H1 (cell line): Measurements from ENCODE around the gene CRADD.

Experiments
- POLR2A ChIP-seq, 2 experiments: IDR thresholded peaks; 1 replicate in 1 of 2; 2 replicates in 1 of 2; pipeline ENCODE4 v1.6.1; 2011; ENCODE audit warnings: low read depth in 2 of 2, low read length in 2 of 2, mild to moderate bottlenecking in 2 of 2; ENCODE audit errors: control extremely low read depth in 1 of 2
- POLR2AphosphoS5 ChIP-seq: IDR thresholded peaks from 2 replicates; pipeline ENCODE4 v1.6.1; 2011; ENCODE audit warnings: low read depth, low read length
- SP4 ChIP-seq: IDR thresholded peaks from 2 replicates; pipeline ENCODE4 v1.6.1; 2012; ENCODE audit warnings: low read length, inconsistent platforms
- TF ChIP-seq, protein P1 (sequence below), 3 experiments: IDR thresholded peaks; 1 replicate in 2 of 3; 2 replicates in 1 of 3; pipeline versions ENCODE4 v1.5.1 to v1.6.1; 2011; ENCODE audit warnings: low read length in 3 of 3, mild to moderate bottlenecking in 3 of 3, inconsistent platforms in 2 of 3, low read depth in 1 of 3, moderate library complexity in 1 of 3; ENCODE audit not compliant: insufficient read depth in 1 of 3; ENCODE audit errors: control extremely low read depth in 1 of 3
- TF ChIP-seq, protein P2 (sequence below): IDR thresholded peaks from 2 replicates; pipeline ENCODE4 v1.6.1; 2011; ENCODE audit warnings: low read length, improper control_type of control experiment

DNA sequence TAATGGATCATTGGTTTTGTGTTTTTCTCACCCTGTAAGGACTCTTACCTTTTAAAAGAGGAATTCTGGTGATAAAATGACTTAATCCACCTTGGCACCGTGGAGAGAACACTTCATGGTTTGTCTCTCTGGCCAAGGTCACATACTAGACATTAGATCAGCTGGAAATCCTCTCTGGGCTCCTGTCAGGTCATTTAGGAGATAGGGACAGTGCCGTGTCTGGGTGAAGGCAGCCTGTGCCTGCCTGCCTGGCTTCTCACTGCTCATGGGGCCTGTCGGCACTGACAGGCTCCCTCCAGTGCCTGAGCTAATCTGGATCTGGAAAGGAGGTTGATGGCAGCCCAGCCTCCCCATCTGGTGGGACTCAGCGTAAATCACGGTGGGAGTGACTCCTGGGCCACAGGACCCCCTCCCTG lies 5.7 kb downstream of the CRADD start:
- TF ChIP-seq, protein P1, sequence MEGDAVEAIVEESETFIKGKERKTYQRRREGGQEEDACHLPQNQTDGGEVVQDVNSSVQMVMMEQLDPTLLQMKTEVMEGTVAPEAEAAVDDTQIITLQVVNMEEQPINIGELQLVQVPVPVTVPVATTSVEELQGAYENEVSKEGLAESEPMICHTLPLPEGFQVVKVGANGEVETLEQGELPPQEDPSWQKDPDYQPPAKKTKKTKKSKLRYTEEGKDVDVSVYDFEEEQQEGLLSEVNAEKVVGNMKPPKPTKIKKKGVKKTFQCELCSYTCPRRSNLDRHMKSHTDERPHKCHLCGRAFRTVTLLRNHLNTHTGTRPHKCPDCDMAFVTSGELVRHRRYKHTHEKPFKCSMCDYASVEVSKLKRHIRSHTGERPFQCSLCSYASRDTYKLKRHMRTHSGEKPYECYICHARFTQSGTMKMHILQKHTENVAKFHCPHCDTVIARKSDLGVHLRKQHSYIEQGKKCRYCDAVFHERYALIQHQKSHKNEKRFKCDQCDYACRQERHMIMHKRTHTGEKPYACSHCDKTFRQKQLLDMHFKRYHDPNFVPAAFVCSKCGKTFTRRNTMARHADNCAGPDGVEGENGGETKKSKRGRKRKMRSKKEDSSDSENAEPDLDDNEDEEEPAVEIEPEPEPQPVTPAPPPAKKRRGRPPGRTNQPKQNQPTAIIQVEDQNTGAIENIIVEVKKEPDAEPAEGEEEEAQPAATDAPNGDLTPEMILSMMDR (IDR thresholded peaks at IDR 0.05; ENCODE audit: control extremely low read depth in 1 of 3, insufficient read depth in 1 of 3, low read depth in 1 of 3, low read length in 3 of 3): no peak
- TF ChIP-seq POLR2A (IDR thresholded peaks at IDR 0.05; ENCODE audit: control extremely low read depth in 1 of 2, low read depth in 2 of 2, low read length in 2 of 2) (no peak), SP4 (no peak), POLR2AphosphoS5 (no peak)
- TF ChIP-seq, protein P2, sequence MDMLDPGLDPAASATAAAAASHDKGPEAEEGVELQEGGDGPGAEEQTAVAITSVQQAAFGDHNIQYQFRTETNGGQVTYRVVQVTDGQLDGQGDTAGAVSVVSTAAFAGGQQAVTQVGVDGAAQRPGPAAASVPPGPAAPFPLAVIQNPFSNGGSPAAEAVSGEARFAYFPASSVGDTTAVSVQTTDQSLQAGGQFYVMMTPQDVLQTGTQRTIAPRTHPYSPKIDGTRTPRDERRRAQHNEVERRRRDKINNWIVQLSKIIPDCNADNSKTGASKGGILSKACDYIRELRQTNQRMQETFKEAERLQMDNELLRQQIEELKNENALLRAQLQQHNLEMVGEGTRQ: no peak
